HepG2 (cell line): ENCODE results near the gene CNDP1. TPM values are rescaled to one million over a fixed set of nuclear protein-coding genes. Genes with fewer than 3 reads are reported as not detected.
A peak's percentile ranks its signal among the peaks of the same experiment; 100 is the strongest.

ENCODE experiments used
- ATAC-seq: fragments of 200-7000 bp; cut with Tn5 transposase; 3 replicates; pipeline ENCODE4 v1.9.1; 2020; ENCODE audit warnings: mild to moderate bottlenecking, moderate library complexity
- BruUV-seq: library from RNA; stranded (reverse); fragments of 400-500 nt; replicated peaks from 2 replicates; lab custom pipeline; 2021; lab: Mats Ljungman, UMichigan
- CTCF ChIA-PET: fragments of 300-600 bp; formaldehyde crosslinking; extraction: SDS; loops from one replicate; lab custom pipeline; 2021; ENCODE audit warnings: low total read pairs, inconsistent platforms, low intra/inter-chr PET ratio; lab: Yijun Ruan, JAX
- POLR2A ChIA-PET: fragments of 350-600 bp; sonication (Branson Sonifier 250); formaldehyde crosslinking; loops from one replicate; lab custom pipeline; 2020; ENCODE audit warnings: antibody characterized with exemption, inconsistent platforms; lab: Yijun Ruan, JAX
- DNase-seq: peaks from one replicate; pipeline ENCODE4 v3.0.0-alpha.2; 2015; ENCODE audit warnings: low spot score
- FAIRE-seq: peaks from 3 replicates; lab custom pipeline; 2011; peaks lifted over from hg19 to GRCh38; lab: Jason Lieb, UNC
- H2AFZ ChIP-seq: one replicate; pipeline ENCODE4 v1.6.1; 2011; ENCODE audit warnings: low read length, inconsistent platforms
- H3K27ac ChIP-seq: fragments of 300-600 bp; 3 replicates; pipeline ENCODE4 v1.8.0; 2011; ENCODE audit warnings: mixed run types, mild to moderate bottlenecking, mixed read lengths, low read length, inconsistent platforms; ENCODE audit not compliant: insufficient read depth; ENCODE audit errors: extremely low read length
- H3K27me3 ChIP-seq, 2 experiments: fragments of 200-600 bp in 1 of 2; 2 replicates in 1 of 2; 3 replicates in 1 of 2; pipeline versions ENCODE4 v1.6.0 to v1.8.0; 2011; ENCODE audit warnings: low read length in 2 of 2, mild to moderate bottlenecking in 2 of 2, moderate library complexity in 2 of 2, inconsistent platforms in 1 of 2; ENCODE audit not compliant: insufficient read depth in 2 of 2, control insufficient read depth in 1 of 2
- H3K36me3 ChIP-seq, 2 experiments: fragments of 200-600 bp in 1 of 2; replicated peaks in 1 of 2; 2 replicates in 1 of 2; 3 replicates in 1 of 2; pipeline versions ENCODE4 v1.5.1 to v1.8.0; 2011; ENCODE audit warnings: low read length in 2 of 2, inconsistent platforms in 1 of 2; ENCODE audit not compliant: insufficient read depth in 2 of 2, control insufficient read depth in 1 of 2
- H3K4me1 ChIP-seq: 2 replicates; pipeline ENCODE4 v1.5.1; 2012; ENCODE audit warnings: low read length, inconsistent platforms; ENCODE audit not compliant: insufficient read depth
- H3K4me2 ChIP-seq: 2 replicates; pipeline ENCODE4 v1.6.0; 2011; ENCODE audit warnings: low read depth, low read length, inconsistent platforms
- H3K4me3 ChIP-seq, 3 experiments: fragments of 200-600 bp in 1 of 3; sonication (generic), shearing (Covaris generic) in 1 of 3; replicated peaks in 1 of 3; 2 replicates each; pipeline ENCODE4 v1.5.1; 2011 to 2016; ENCODE audit warnings: low read length in 3 of 3, inconsistent platforms in 2 of 3, low read depth in 2 of 3, mild to moderate bottlenecking in 2 of 3, control low read depth in 1 of 3, mixed read lengths in 1 of 3; ENCODE audit not compliant: insufficient read depth in 1 of 3
- H3K79me2 ChIP-seq: one replicate; pipeline ENCODE4 v1.6.1; 2011; ENCODE audit warnings: low read length, inconsistent platforms; ENCODE audit not compliant: insufficient read depth
- H3K9ac ChIP-seq: 2 replicates; pipeline ENCODE4 v1.6.0; 2011; ENCODE audit warnings: mild to moderate bottlenecking, low read depth, low read length, inconsistent platforms; ENCODE audit not compliant: insufficient read depth
- H3K9me3 ChIP-seq: 2 replicates; pipeline ENCODE4 v1.5.1; 2012; ENCODE audit warnings: mild to moderate bottlenecking, low read length
- H4K20me1 ChIP-seq: 2 replicates; pipeline ENCODE4 v1.6.0; 2011; ENCODE audit warnings: inconsistent platforms, mild to moderate bottlenecking, low read length, moderate library complexity; ENCODE audit not compliant: insufficient read depth
- MLLT10 ChIP-seq: sonication (generic); formaldehyde crosslinking; IDR thresholded peaks from 2 replicates; pipeline ENCODE4 v1.4.0; 2020; ENCODE audit warnings: missing genetic modification reagents
- SATB2 ChIP-seq: sonication (generic); formaldehyde crosslinking; IDR thresholded peaks from 2 replicates; pipeline ENCODE4 v1.5.0; 2020; ENCODE audit warnings: missing genetic modification reagents
- SOX13 ChIP-seq, 3 experiments: fragments of 450-650 bp in 1 of 3; sonication (generic) in 1 of 3; formaldehyde crosslinking in 1 of 3; IDR thresholded peaks in 2 of 3; conservative IDR thresholded peaks in 1 of 3; 2 replicates each; pipeline versions ENCODE4 v1.5.0 to v1.6.1; 2016 to 2020; ENCODE audit warnings: antibody characterized with exemption in 1 of 3, mild to moderate bottlenecking in 1 of 3, missing compliant biosample characterization in 1 of 3, missing genetic modification reagents in 1 of 3, moderate library complexity in 1 of 3
- ZKSCAN5 ChIP-seq: sonication (generic); formaldehyde crosslinking; IDR thresholded peaks from 2 replicates; pipeline ENCODE4 v1.5.1; 2020; ENCODE audit warnings: mild to moderate bottlenecking, missing genetic modification reagents
- ZNF367 ChIP-seq: sonication (generic); formaldehyde crosslinking; IDR thresholded peaks from 2 replicates; pipeline ENCODE4 v1.4.0; 2020; ENCODE audit warnings: missing genetic modification reagents, borderline replicate concordance
- WGBS: methylation state at CpG from one replicate; pipeline ENCODE4 v1.1.6; 2017; ENCODE audit warnings: low lambda C conversion rate; 5-methylcytosine and 5-hydroxymethylcytosine counted together
- in situ Hi-C: cut with HindIII; loops from 2 replicates; pipeline ENCODE4 v1.10.0; 2017; ENCODE audit warnings: low pct_unique_long_range_greater_than_20kb; ENCODE audit not compliant: extremely low pct_ligation_motif_present
- intact Hi-C: fragments of 100-400 bp; cut with micrococcal nuclease; formaldehyde crosslinking; loops from one replicate; pipeline ENCODE4 v1.10.0; 2022; ENCODE audit not compliant: unreplicated experiment
- polyA plus RNA-seq, 8 experiments: library from polyadenylated mRNA; depleted of rRNA in 3 of 8; stranded (reverse) in 7 of 8; unstranded in 1 of 8; fragments of >200 nt; fragmentation: Illumina TruSeq in 4 of 8; extraction: Trizol in 4 of 8; gene quantifications; 2 replicates each; pipeline versions ENCODE4 v1.2.1 to v1.2.3, GENCODE V29; 2011 to 2016; ENCODE audit warnings: low read depth in 4 of 8, missing spikeins in 1 of 8, mixed read lengths in 1 of 8; ENCODE audit not compliant: insufficient read depth in 1 of 8
- total RNA-seq, 5 experiments: library from RNA; depleted of rRNA; stranded (reverse); fragments of >200 nt; fragmentation: Illumina TruSeq; extraction: Trizol; gene quantifications; 2 replicates each; pipeline ENCODE4 v1.2.3, GENCODE V29; 2016; ENCODE audit warnings: low read depth in 1 of 5
- TF ChIP-seq, protein P1 (sequence below): sonication (generic); formaldehyde crosslinking; IDR thresholded peaks from 2 replicates; pipeline ENCODE4; 2020; ENCODE audit warnings: missing genetic modification reagents, mild to moderate bottlenecking, borderline replicate concordance
- TF ChIP-seq, protein P2 (sequence below): sonication (generic); formaldehyde crosslinking; IDR thresholded peaks from 2 replicates; pipeline ENCODE4 v1.8.1; 2023; ENCODE audit warnings: missing genetic modification reagents, inconsistent platforms, borderline replicate concordance

The CNDP1 gene
- total and polyA plus RNA-seq, 2 of the 13 experiments (the other 11 are each of a cell fraction or from before 2014, with no cell fraction given), result 0.01 TPM; not detected in 1

DNA sequence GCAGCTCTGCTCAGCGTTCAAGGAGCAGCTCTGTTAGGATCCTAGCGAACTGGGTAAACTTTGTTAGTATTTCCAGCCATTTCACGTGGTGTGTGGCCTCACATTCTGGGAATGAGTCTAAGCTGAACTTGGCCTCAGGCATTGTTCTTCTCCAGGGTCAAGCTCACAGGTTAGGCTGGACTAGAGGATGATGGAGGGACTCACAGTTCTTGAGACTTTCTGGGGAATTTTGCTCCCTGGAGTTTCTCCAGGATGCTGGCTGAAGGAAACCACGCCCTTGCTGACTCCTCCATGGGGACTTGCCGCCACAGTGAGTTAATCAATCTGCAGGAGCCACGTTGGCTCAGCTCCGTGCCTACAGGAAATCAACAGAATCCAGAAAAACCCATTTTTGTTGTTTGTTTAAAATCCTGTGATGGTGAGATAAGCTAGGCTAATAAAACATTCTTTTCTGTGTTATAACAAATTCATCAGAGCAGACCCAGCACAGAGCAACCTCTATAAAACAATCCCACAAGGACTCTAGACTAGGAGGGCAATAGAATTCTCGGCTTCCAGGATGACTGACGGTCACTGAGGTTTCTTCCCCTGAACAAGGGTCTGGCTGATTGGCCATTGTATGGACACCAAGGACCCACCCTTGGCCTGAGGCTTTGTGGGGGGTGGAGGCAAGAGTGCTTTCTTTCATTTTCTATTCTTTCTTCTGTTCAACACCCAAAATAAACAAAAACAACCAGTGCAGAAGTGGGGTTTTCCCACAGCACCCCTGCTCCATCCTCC, 12.6 kb downstream of the CNDP1 start:
- POLR2A ChIA-PET, result no interaction called here
- TF ChIP-seq SOX13 (IDR thresholded peaks at IDR 0.05) (no peak), SOX13 (CRISPR knock-in tag; conservative IDR thresholded peaks at IDR 0.05 in 1 of 2, IDR thresholded peaks at IDR 0.05 in 1 of 2) (peak in 1 of 2 experiments; percentile 41; a peak in 1 of 4 replicates), ZKSCAN5 (CRISPR knock-in tag) (no peak), MLLT10 (CRISPR knock-in tag) (no peak), SATB2 (CRISPR knock-in tag) (no peak), ZNF367 (CRISPR knock-in tag) (no peak)
- TF ChIP-seq, protein P1, sequence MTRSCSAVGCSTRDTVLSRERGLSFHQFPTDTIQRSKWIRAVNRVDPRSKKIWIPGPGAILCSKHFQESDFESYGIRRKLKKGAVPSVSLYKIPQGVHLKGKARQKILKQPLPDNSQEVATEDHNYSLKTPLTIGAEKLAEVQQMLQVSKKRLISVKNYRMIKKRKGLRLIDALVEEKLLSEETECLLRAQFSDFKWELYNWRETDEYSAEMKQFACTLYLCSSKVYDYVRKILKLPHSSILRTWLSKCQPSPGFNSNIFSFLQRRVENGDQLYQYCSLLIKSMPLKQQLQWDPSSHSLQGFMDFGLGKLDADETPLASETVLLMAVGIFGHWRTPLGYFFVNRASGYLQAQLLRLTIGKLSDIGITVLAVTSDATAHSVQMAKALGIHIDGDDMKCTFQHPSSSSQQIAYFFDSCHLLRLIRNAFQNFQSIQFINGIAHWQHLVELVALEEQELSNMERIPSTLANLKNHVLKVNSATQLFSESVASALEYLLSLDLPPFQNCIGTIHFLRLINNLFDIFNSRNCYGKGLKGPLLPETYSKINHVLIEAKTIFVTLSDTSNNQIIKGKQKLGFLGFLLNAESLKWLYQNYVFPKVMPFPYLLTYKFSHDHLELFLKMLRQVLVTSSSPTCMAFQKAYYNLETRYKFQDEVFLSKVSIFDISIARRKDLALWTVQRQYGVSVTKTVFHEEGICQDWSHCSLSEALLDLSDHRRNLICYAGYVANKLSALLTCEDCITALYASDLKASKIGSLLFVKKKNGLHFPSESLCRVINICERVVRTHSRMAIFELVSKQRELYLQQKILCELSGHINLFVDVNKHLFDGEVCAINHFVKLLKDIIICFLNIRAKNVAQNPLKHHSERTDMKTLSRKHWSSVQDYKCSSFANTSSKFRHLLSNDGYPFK (CRISPR knock-in tag), result no peak
- TF ChIP-seq, protein P2, sequence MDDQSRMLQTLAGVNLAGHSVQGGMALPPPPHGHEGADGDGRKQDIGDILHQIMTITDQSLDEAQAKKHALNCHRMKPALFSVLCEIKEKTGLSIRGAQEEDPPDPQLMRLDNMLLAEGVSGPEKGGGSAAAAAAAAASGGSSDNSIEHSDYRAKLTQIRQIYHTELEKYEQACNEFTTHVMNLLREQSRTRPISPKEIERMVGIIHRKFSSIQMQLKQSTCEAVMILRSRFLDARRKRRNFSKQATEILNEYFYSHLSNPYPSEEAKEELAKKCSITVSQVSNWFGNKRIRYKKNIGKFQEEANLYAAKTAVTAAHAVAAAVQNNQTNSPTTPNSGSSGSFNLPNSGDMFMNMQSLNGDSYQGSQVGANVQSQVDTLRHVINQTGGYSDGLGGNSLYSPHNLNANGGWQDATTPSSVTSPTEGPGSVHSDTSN (CRISPR knock-in tag), result no peak
- intact Hi-C loops (no loop called here), in situ Hi-C loops (no loop called here)
- Histone ChIP-seq H3K9me3 (peaks cover 23% of the 10 kb centered on the region), H2AFZ (no peak overlapping the region), H3K9ac (no peak overlapping the region), H3K79me2 (no peaks in the 10 kb centered on the region), H4K20me1 (no peaks in the 10 kb centered on the region), H3K27ac (no peak overlapping the region), H3K27me3 (no peaks in the 10 kb centered on the region), H3K4me1 (peaks cover 47% of the 10 kb centered on the region), H3K36me3 (no peaks in the 10 kb centered on the region), H3K4me2 (peak overlapping the region; percentile 15; the same call in 1 of the 2 replicates), H3K4me3 (no peak overlapping the region)
- FAIRE-seq (no peak), DNase-seq (no peak), ATAC-seq (no peak)
- BruUV-seq, result no TSS peak
- CTCF ChIA-PET, result no interaction called here
- WGBS, result 24% methylated on average over 7 of the region's 9 CpGs
